ENCODE data around the gene ZNF692.
A peak's percentile ranks its signal among the peaks of the same experiment; 100 is the strongest.
"Not testable (repeated sequence)": the region's sequence is repeated elsewhere in the genome, so short reads cannot be mapped to it uniquely, and the experiment has no call there.

The ZNF692 gene

DNA sequence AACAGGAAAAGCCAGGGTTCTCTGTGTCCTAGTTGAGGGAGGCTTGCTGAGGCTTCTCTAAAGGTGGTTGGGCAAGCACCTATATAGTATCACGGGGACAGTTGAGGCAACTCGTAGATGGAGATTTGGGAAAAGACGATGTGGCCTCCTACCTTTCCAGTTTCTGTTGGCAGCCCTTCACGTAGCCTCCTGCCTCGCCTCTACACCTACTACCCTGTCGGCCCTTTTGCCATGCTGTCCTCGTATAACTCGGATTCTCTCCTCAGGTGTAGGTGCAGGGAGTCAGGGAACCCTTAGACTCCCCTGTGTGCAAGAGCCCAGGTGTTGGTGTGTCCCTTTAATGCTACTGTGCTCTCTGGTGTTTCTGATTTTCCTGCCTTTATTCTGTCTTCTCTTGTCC, 10.3 kb downstream of the ZNF692 start:
- no peak for DNase-seq

DNA sequence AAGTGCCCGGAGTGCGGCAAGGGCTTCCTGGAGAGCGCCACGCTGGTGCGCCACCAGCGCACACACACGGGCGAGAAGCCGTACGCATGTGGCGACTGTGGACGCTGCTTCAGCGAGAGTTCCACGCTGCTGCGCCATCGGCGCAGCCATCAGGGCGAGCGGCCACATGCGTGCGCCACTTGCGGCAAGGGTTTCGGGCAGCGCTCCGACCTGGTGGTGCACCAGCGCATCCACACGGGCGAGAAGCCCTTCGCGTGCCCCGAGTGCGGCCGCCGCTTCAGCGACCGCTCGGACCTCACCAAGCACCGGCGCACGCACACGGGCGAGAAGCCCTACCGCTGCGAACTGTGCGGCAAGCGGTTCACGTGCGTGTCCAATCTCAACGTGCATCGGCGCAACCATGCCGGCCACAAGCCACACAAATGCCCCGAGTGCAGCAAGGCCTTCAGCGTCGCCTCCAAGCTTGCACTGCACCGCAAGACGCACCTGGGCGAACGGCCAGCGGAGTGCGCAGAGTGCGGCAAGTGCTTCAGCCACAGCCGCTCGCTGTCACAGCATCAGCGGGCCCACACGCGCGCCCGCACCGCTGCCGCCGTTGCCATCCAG, 10.8 kb downstream of the ZNF692 start:
- DNase-seq = no peak

DNA sequence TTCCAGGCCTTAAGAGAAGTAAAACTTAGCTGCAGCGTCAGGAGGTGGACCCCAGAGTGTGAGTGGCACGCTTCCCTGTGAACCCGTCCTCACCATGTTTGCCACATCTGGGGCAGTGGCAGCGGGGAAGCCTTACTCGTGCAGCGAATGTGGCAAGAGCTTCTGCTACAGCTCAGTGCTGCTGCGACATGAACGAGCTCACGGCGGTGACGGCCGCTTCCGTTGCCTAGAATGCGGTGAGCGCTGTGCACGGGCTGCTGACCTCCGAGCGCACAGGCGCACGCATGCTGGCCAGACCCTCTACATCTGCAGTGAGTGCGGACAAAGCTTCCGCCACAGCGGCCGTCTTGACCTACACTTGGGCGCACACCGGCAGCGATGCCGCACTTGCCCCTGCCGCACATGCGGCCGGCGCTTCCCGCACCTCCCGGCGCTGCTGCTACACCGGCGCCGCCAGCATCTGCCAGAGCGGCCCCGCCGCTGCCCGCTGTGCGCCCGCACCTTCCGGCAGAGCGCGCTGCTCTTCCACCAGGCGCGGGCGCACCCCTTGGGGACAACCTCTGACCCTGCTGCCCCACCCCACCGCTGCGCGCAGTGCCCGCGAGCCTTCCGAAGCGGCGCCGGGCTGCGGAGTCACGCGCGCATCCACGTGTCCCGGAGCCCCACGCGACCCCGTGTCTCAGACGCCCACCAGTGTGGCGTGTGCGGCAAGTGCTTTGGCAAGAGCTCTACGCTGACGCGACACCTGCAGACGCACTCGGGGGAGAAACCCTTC, 11.5 kb downstream of the ZNF692 start:
- no peak for DNase-seq

DNA sequence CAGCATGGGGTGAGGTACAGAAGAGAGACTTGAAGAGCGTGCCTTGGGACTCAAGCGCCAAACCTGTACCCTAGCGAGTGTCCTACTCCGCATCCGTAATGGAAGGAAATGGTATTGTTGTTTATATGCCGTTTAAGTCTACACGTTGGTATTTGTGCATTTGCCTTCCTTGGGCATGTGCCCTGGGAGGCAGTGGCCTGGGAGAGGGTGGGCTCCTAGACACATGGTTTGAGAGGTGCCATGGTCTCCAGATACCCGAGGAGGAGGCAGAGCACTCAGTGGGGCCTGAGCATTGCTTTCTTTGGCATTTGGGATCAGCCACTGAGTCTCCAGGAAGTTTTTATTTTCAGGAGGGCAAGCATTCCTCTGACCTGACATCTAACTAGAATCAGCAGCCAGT, 14.4 kb downstream of the ZNF692 start:
- DNase-seq = no peak

DNA sequence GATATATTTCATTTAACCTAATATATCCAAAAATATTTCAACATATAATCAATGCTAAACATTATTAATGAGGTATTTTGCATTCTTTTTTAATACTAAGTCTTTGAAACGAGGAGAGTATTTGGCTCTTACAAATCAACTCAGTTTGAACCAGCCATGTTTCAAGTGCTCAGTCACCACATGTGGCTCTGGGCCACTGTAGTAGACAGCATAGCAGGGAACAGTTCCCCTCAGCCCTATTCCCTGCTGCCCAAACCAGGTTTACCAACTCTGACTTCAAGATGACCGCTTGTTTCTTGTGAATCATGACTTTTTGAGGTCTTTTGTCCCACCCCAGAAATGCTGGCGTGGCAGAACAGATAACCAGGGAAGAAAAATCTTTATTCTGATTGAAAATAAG, 15.2 kb downstream of the ZNF692 start:
- DNase-seq = no peak

DNA sequence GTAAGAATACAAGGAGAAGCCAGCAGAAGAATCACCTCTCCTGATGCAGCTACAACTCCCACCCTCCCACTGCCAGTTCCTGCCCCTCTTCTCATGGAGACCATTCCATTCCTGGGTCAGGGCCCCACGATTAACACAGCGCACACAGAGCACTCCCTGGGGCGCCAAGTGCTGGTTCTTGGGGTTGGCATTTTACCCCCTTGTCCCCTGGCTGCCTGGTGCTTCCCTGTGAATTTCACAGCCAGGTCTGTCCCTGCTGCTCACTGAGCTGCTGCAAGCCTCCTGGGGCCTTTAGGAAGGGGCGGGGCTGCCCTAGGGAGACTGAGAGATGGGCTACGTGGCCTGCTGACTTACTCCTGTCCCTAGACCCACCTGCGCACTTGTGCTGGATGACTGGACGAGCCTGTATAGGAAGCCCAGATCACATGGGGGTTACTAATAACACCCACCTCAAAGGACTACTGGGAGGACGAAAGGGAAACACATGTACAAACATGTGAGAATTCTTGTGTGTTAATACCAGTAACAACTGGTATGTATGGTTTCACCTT, 16.0 kb downstream of the ZNF692 start:
- no peak for DNase-seq

DNA sequence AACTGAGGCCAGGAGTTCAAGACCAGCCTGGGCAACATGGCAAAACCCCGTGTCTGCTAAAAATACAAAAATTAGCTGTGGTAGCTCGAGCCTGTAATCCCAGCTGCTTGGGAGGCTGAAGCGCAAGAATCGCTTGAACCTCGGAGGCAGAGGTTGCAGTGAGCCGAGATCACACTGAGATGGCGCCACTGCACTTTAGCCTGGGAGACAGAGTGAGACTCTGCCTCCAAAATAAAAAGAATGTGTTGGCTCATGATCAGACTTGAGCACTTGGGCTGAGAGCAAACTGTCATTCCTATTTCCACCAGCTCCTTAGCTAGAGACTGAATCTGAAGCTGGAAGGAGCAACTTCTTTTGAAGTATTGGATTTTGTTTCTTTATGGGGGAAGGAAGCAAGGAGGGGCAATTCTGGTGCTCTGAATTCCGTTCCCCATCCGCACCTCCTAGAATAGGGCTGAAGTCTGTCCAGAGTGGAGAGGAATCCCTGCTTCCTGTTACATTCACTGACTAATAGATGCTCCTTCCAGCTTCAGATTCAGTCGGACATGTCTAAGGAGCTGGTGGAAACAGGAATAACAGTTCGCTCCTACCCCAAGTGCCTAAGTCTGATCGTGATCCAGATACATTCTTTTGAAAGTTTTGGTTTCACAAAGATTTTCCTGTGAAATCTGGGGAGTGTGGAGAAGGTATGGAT, 17.0 kb downstream of the ZNF692 start:
- DNase-seq = no peak

DNA sequence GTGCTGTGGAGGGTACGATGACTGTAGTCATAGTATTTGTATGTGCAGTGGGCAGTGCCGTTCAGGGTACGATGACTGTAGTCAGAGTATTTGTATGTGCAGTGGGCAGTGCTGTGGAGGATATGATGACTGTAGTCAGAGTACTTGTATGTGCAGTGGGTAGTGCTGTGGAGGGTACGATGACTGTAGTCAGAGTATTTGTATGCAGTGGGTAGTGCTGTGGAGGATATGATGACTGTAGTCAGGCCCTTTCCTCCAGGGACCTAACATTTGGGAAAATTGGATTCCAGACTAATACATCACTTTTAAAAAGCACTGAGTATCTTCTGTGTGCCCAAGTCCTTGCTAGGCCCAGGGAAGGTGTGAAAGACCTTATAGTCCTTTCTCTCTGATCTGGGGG, 17.9 kb downstream of the ZNF692 start:
- DNase-seq = no peak

DNA sequence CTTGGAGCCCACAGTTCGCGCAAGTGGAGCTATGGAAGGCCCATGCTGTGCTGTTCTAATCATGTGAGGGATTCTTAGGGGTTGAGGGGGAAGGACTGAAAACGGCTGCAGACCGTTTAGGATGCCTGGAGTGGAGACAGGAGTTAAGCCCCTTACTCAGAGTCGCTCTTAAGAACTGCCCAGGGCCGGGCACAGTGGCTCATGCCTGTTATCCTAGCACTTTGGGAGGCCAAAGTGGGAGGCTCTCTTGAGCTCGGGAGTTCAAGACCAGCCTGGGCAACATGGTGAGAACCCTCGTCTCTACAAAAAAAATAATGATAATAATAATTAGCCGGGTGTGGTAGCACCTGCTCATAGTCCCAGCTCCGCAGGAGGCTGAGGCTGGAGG, 19.7 kb downstream of the ZNF692 start:
- no peak for DNase-seq

DNA sequence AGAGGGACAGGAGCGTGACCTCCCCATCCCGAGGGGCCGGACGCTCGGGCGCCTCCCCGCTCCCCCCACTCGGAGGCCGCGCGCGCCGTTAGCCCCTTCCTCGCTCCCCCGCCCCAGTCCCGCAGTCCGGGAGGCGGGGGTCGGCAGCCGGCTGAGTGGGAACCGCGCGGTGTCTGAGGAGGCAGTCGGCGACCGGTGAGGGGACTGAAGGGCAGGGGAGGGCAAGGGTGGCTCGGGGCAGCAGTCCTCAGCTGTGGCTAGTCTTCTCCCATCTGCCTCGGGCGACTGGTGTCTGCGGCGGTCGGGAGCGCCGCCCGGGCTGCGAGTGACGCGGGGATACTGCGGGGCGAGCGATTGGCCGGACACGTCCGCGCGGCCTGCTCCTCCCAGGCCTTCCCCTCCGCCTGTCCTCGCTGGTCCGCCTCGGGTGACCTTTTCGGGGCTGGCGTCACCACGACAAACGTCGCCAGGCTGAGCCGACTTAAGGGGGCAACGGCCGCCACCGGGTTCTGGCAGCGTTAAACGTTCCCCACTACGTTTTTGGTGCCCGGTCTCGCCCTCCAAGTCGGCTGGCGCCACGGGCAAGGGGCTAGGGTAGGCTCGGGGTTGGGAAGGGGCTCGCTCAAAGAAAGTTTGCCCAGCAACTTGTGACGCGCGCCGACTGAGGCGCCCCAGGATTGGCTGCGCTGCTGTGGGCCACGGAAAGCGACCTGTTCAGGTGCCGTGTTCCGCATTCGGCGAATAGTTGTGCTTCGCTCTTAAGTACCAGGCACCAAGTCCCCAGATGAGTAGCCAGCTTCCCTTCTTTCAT, 20.3 kb downstream of the ZNF692 start:
- DNase-seq = peak; percentile 75

DNA sequence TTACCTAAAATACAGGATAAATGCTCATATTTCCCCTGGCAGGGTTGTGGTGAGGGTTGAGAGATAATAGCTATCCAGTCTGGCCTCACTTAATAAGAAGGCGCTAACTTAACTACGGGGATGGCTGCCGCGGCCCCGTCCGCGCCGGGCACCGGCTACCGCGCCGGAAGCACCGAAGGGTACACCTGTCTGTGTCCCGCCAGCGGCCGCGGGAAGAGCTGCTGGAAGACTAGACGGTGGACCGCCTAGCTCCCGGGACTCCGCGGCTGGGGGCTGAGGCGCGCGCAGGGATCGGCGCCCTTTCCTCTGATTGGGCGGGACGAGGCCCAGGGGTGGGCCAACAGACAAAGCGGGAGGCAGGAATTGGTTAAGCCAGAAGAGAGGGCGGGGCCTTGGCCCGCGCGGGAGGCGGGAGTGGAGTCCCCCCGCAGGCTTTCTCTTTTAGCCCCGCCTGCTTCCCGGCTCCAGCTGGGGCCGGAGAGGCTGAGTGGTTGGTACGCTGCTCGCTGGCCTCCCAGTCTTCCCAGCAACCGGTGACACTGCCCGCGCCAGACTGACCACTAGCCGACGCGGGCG, 21.0 kb downstream of the ZNF692 start, which contains the start of gene ZNF672:
TSS of gene ZNF672 (plus strand) at position 444 of the 576 bp plus-strand sequence. CDS start 9,051 bp downstream, outside the sequence.
- peak; percentile 96 for DNase-seq

DNA sequence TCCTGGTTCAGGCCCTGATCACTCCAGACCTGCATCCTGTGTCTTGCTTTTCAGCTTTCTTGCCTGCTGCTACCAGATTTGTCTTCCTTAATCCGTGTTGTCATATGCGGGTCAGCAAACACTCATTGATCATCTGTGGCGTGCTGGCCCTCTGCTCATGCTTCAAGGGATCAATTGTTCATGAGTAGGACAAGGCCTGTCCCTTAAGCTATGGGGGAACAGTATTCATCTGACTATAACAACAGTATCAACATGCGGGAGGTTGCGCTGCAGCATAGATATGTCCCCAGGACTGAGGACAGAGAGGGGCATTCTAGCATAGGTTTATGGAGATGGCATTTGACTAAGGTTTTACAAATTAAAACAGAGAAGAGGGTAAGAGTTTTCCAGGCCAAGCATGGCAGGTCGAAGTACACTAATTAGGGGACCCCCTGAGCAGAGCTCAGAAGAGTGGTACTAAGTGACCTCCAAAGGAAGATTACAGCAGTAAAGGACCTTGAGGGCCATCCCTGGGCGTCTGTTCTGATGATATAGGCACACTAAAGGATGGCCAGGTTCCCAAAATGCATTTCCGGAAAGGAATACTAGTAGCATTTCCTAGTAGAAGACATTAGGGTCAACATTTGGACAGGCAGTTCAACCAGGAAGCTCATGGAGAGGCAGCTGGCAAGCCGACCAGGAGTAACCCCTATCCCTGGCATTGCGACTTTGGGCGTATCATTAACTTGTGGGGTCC, 21.7 kb downstream of the ZNF692 start:
- no peak for DNase-seq

DNA sequence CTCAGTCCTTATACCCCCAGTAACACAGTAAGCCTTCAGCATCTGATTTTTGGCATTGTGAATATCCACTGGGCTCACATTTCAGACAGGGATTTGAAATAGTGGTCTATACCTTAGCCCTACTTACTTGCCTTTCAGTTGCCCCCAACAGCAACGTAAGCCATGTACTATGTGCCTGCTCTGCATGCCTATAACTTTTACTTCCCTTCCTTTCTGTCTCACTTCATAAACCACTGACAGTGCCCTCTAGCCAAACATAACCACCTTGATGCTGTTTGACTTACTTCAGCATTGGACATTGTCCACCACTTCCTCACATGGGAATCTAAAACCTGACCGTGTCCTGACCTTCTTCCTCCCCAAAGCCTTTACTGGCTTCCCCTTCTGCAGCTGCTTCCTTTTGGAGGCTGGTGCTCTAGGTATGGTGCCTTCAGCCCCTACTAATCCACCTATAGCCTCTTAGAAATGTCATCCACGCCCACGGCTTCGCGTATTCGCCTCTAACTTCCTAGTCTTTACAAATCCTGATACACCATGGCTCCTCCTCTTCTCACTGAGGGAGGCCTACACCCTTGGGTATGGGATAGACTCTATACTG, 24.4 kb downstream of the ZNF692 start:
- no peak for DNase-seq

DNA sequence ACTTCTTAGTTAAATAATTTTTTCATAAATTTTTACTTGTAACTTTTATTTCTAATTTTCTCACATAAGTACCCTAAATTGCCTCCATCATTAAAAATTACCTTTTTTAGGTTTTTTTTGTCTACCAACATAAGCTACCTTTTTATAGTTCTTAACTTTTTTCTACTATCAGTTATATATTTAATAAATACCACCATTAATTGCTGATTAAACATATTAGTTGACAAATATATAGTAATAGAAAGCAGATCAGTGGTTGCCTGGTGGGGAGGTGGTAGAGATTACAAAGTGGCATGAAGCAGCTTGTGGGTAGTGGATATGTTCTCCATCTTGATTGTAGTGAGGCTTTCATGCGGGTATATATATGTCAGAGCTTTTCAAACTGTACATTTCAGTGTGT, 27.0 kb downstream of the ZNF692 start:
- DNase-seq = no peak

DNA sequence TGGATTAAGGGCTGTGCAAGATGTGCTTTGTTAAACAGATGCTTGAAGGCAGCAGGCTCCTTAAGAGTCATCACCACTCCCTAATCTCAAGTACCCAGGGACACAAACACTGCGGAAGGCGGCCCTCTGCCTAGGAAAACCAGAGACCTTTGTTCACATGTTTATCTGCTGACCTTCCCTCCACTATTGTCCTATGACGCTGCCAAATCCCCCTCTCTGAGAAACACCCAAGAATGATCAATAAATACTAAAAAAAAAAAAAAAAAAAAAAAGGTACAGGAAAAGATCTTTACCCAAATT, 28.2 kb downstream of the ZNF692 start:
- DNase-seq = not testable (repeated sequence)

DNA sequence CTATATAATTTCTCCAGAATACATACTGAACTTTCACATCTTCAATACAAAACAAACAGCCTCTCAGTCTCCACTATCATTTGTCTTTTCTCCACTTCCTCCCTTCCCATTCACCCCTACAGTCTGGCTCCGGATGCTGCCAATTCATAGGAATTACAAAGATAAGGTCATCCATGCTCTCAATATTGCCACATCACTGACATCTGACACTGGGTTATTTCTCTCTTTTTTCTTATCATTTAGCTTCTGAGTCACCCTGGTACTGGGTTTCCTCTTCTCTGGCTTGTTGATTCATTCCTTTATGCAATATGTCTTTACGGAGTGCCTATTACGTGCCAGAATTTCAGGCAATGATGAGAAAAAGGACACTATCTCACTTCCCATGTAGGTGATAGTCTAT, 30.0 kb downstream of the ZNF692 start:
- no peak for DNase-seq

DNA sequence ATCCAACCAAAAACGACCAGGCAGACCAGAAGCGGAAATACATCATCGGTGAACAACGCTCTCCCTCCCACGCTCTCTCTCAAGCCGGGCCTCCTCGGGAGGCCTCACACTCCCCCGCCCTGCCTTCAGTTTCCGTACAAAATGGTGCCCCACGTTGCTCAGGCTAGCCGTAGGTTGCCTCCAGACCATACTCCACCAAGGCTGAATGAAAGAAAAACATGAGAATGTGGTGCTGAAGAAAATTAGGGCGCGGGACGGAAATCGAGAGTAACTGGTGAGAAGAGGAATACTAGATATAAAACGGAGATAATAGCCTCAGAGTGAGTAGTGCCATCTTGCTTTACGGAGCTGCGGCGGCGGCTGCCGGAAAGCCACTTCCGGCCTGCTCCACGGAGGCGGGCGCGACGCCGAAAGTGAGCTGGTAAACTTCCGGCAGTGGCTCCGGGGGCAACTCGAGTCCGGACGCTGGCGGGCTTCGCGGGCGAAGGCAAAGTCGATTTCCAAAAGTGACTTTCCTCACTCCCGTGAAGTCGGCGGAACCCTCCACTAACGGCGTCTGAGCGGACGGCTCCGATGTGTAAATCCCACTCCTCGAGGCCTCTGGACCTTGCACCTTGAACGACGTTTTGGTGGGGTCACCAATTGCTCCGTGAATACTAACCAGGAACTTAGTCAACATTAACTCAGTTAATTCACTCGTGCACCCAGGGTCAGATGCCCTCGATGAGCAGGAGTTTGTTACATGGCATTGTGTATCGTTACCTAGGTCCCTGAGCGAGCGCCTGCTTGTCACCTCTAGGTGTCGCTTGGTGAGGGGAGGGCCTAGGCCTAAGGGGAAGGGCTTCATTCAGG, 32.8 kb downstream of the ZNF692 start, which contains the start of gene SH3BP5L:
TSS of gene SH3BP5L (minus strand) at position 7 of the 852 bp plus-strand sequence. CDS start 980 bp downstream, outside the sequence.
- peak; percentile 92 for DNase-seq

DNA sequence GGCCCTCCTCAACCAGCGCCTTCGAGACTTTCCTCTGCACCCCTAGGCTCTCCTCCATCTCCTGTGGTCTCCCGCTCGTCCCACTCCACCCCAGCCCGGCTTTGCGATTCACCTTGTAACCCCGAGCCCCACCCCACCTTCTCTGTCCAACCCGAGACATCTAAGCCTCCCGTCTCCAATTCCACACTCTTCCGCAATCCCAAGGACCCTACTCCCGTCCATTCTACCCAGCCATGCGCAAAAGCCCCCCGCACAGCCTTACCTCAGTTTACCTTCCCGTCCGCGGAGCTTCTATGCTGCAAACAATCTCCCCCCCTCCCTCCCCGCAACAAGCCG, 33.3 kb downstream of the ZNF692 start:
- DNase-seq = no peak

DNA sequence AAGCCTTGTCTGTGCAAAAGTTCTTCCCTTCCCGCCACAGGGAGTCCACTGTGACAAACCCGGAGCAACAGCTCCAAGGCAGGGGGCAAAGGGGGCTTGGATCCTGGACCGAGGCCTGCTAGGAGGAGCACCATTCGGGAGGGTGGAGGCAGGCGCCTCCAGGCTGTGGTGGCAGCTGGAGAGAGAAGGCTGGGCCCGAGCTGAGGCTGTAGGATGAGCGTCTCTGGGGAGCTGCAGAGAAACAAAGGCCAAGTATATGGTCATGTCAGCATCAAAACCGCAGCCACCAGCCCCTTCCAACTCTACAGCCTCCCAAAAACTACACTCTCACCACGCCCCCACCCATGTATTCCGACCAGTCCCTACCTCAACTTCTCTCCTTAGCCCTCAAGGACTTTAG, 33.7 kb downstream of the ZNF692 start:
- DNase-seq = no peak

DNA sequence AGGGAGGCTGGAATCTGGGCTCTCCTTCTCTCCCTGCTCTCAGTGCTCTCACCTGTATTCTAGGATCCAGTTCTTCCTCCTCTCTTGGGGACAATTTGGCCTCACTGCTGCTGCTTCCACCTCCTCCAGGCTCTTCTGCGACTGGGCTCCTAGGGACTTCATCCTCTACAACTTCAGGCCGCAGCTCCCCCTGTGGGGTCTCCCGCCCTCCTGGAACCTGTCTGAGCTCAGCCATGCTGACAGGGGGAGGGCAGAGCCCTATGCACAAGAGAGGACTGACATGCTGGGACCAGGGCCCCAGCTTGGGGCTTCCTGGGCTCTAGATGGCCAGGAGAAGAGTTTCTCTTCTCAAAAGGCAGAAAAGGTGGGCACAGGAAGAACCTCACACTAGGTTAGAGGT, 34.2 kb downstream of the ZNF692 start:
- DNase-seq = no peak

DNA sequence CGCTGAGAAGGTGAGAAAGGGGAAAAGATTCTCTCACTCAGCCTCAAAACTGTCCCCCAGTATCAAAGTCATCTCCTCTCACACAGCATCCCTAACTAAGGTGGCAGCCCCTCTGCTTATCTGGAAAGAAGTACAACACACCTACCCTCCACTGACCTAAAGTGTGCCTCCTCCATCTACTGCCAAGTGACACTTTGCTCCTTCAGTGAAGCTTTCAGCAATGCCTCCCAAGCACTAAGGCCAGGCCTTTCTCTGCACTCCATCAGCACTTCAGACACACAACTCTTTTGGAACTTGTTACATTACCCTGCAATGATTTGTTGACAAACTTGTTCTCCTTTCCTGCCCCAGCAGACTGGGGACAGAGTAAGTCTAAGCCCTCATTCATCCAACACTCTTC, 34.6 kb downstream of the ZNF692 start:
- no peak for DNase-seq

Data from NCI-H2107 (cell line).